DOHH2 (cell line): ENCODE measurements around the gene ITPK1.

Source experiments
- H3F3A ChIP-seq: fragments of 200-600 bp; sonication (generic), shearing (Covaris generic); 2 replicates; pipeline ENCODE4 v1.6.0; 2016; ENCODE audit warnings: antibody characterized with exemption, mild to moderate bottlenecking; ENCODE audit not compliant: control insufficient read depth, insufficient read depth
- H3K27ac ChIP-seq: fragments of 200-600 bp; sonication (generic); 2 replicates; pipeline ENCODE4 v1.5.1; 2014; ENCODE audit warnings: low read depth, mild to moderate bottlenecking, low read length, moderate library complexity
- H3K27me3 ChIP-seq: fragments of 200-600 bp; sonication (generic); 2 replicates; pipeline ENCODE4 v1.6.1; 2014; ENCODE audit warnings: mild to moderate bottlenecking, low read length, mixed read lengths; ENCODE audit not compliant: control insufficient read depth
- H3K36me3 ChIP-seq: fragments of 200-600 bp; sonication (generic); 2 replicates; pipeline ENCODE4 v1.6.1; 2014; ENCODE audit warnings: mild to moderate bottlenecking, low read length, moderate library complexity, mixed read lengths; ENCODE audit not compliant: control insufficient read depth
- H3K4me1 ChIP-seq: fragments of 200-600 bp; sonication (generic); 2 replicates; pipeline ENCODE4 v1.6.1; 2014; ENCODE audit warnings: mild to moderate bottlenecking, low read length, mixed read lengths; ENCODE audit not compliant: control insufficient read depth
- H3K4me2 ChIP-seq: fragments of 200-600 bp; sonication (generic); 2 replicates; pipeline ENCODE4 v1.6.0; 2014; ENCODE audit warnings: mild to moderate bottlenecking, low read length, moderate library complexity
- H3K4me3 ChIP-seq: fragments of 200-600 bp; sonication (generic); 2 replicates; pipeline ENCODE4 v1.5.1; 2014; ENCODE audit warnings: mild to moderate bottlenecking, low read length, mixed read lengths
- H3K79me2 ChIP-seq: fragments of 200-600 bp; sonication (generic); 2 replicates; pipeline ENCODE4 v1.6.1; 2014; ENCODE audit warnings: mild to moderate bottlenecking, low read length, mixed read lengths; ENCODE audit not compliant: control insufficient read depth
- H3K9me2 ChIP-seq: fragments of 200-600 bp; sonication (generic); replicated peaks from 2 replicates; pipeline ENCODE4 v1.6.1; 2014; ENCODE audit warnings: mild to moderate bottlenecking, low read length, mixed read lengths; ENCODE audit not compliant: control insufficient read depth
- H3K9me3 ChIP-seq: fragments of 200-600 bp; sonication (generic); 2 replicates; pipeline ENCODE4 v1.6.1; 2014; ENCODE audit warnings: antibody characterized with exemption, low read length, mixed read lengths; ENCODE audit not compliant: control insufficient read depth, insufficient read depth
- H4K20me1 ChIP-seq: fragments of 200-600 bp; sonication (generic); 2 replicates; pipeline ENCODE4 v1.6.0; 2014; ENCODE audit warnings: low read depth, mild to moderate bottlenecking, antibody characterized with exemption, low read length, moderate library complexity; ENCODE audit not compliant: control insufficient read depth, insufficient read depth
- CTCF ChIP-seq: fragments of 200-600 bp; sonication (generic); IDR thresholded peaks from one replicate; pipeline ENCODE4 v1.5.1; 2014; ENCODE audit warnings: antibody characterized with exemption, mild to moderate bottlenecking, low read depth, low read length; ENCODE audit not compliant: poor library complexity, severe bottlenecking
- EZH2phosphoT487 ChIP-seq: fragments of 200-600 bp; sonication (generic); IDR thresholded peaks from 2 replicates; pipeline ENCODE4 v1.6.1; 2017; ENCODE audit warnings: borderline replicate concordance, mild to moderate bottlenecking, antibody characterized with exemption, low read length, moderate library complexity, mixed read lengths

The ITPK1 gene

GRCh38 chr14:93073358-93073707 lies 42.4 kb downstream of the ITPK1 start:
- no peak for TF ChIP-seq CTCF
- no peak for TF ChIP-seq EZH2phosphoT487
- Histone ChIP-seq H3K36me3 (no peaks in the 10 kb centered on the region), H3K27me3 (no peaks in the 10 kb centered on the region), H3K4me1 (peaks cover 17% of the 10 kb centered on the region), H3K9me2 (no peaks in the 10 kb centered on the region), H3K9me3 (no peaks in the 10 kb centered on the region), H3K4me3 (no peak overlapping the region), H3K79me2 (no peaks in the 10 kb centered on the region), H3F3A (no peaks in the 10 kb centered on the region), H3K27ac (no peak overlapping the region), H4K20me1 (no peaks in the 10 kb centered on the region), H3K4me2 (no peak overlapping the region; the same call in 1 of the 2 replicates)

GRCh38 chr14:93072659-93073357 lies 42.9 kb downstream of the ITPK1 start:
- Histone ChIP-seq H3K4me2 (no peak overlapping the region), H3K4me3 (no peak overlapping the region), H3K27ac (no peak overlapping the region), H3K9me2 (no peaks in the 10 kb centered on the region), H3K36me3 (no peaks in the 10 kb centered on the region), H3K4me1 (peaks cover 17% of the 10 kb centered on the region), H3F3A (no peaks in the 10 kb centered on the region), H3K27me3 (no peaks in the 10 kb centered on the region), H4K20me1 (no peaks in the 10 kb centered on the region), H3K79me2 (no peaks in the 10 kb centered on the region), H3K9me3 (no peaks in the 10 kb centered on the region)
- TF ChIP-seq CTCF (no peak), EZH2phosphoT487 (no peak)

- H4K20me1 ChIP-seq = no peaks in the 10 kb centered on the region; the same call in 1 of the 2 replicates
- H3K4me3 ChIP-seq = no peak overlapping the region
- H3K9me3 ChIP-seq = no peaks in the 10 kb centered on the region
- H3K27me3 ChIP-seq = no peaks in the 10 kb centered on the region
- no peak overlapping the region for H3K4me2 ChIP-seq
- peaks cover 4% of the 10 kb centered on the region; the same call in 1 of the 2 replicates for H3F3A ChIP-seq
- H3K4me1 ChIP-seq = peaks cover 24% of the 10 kb centered on the region
- TF ChIP-seq EZH2phosphoT487 (no peak), CTCF (no peak)
- H3K79me2 ChIP-seq = no peaks in the 10 kb centered on the region
- no peaks in the 10 kb centered on the region for H3K9me2 ChIP-seq
- no peaks in the 10 kb centered on the region for H3K36me3 ChIP-seq
- no peak overlapping the region for H3K27ac ChIP-seq
These were observed 47.0 kb downstream of the ITPK1 start for GRCh38 chr14:93068711-93069110.
